ENCODE data around the gene ADAM12.
"Not testable (repeated sequence)": the region's sequence is repeated elsewhere in the genome, so short reads cannot be mapped to it uniquely, and the experiment has no call there.

Gene ADAM12

GRCh38 chr10:126072622-126073021 is 315.7 kb downstream of the ADAM12 start:
- DNase-seq, result no peak

GRCh38 chr10:126070476-126071215 is 317.6 kb downstream of the ADAM12 start:
- DNase-seq, result no peak

- no peak for DNase-seq
These were observed 320.0 kb downstream of the ADAM12 start for GRCh38 chr10:126068322-126068721.

- no peak for DNase-seq
These were observed 321.8 kb downstream of the ADAM12 start for GRCh38 chr10:126066456-126066855.

GRCh38 chr10:126065751-126066377 is 322.4 kb downstream of the ADAM12 start:
- DNase-seq, result no peak

- DNase-seq, result no peak
These were observed 323.8 kb downstream of the ADAM12 start for GRCh38 chr10:126064512-126064911.

GRCh38 chr10:126063353-126063791 is 324.9 kb downstream of the ADAM12 start:
- no peak for DNase-seq

- no peak for DNase-seq
These were observed 325.9 kb downstream of the ADAM12 start for GRCh38 chr10:126062131-126063032.

- no peak for DNase-seq
These were observed 326.8 kb downstream of the ADAM12 start for GRCh38 chr10:126061526-126061925.

GRCh38 chr10:126060261-126060931 is 327.9 kb downstream of the ADAM12 start:
- DNase-seq, result no peak

- DNase-seq, result no peak
These were observed 329.0 kb downstream of the ADAM12 start for GRCh38 chr10:126059076-126059826.

- DNase-seq, result no peak
These were observed 329.8 kb downstream of the ADAM12 start for GRCh38 chr10:126058507-126058906.

GRCh38 chr10:126058104-126058503 is 330.2 kb downstream of the ADAM12 start:
- DNase-seq, result no peak

- DNase-seq, result no peak
These were observed 330.8 kb downstream of the ADAM12 start for GRCh38 chr10:126057494-126057893.

- DNase-seq, result no peak
These were observed 334.1 kb downstream of the ADAM12 start for GRCh38 chr10:126054191-126054590.

- no peak for DNase-seq
These were observed 336.1 kb downstream of the ADAM12 start for GRCh38 chr10:126052171-126052570.

- no peak for DNase-seq
These were observed 338.2 kb downstream of the ADAM12 start for GRCh38 chr10:126049759-126050700.

GRCh38 chr10:126047749-126048148 is 340.5 kb downstream of the ADAM12 start:
- not testable (repeated sequence) for DNase-seq

GRCh38 chr10:126046831-126047230 is 341.4 kb downstream of the ADAM12 start:
- DNase-seq, result no peak

- DNase-seq, result no peak
These were observed 342.4 kb downstream of the ADAM12 start for GRCh38 chr10:126045861-126046260.

GRCh38 chr10:126043389-126043788 is 344.9 kb downstream of the ADAM12 start:
- no peak for DNase-seq

All from stimulated activated CD4-positive, alpha-beta T cell treated with anti-CD3 and anti-CD28 coated beads, Interleukin-4, amount 100 ng/mL, for 4 hours (primary cell).